IMR-90 (cell line): ENCODE measurements around the gene ZNF341.

Experiments
- CTCF ChIP-seq: conservative IDR thresholded peaks from 2 replicates; pipeline ENCODE4 v1.5.1; 2012; ENCODE audit warnings: mild to moderate bottlenecking, low read depth, low read length, improper control_type of control experiment
- USF2 ChIP-seq: fragments of 150-350 bp; IDR thresholded peaks from 2 replicates; pipeline ENCODE4 v1.6.1; 2017; ENCODE audit warnings: mild to moderate bottlenecking, antibody characterized with exemption, low read length, low read depth

- TF ChIP-seq CTCF (no peak), USF2 (no peak)
Observed at GRCh38 chr20:33771938-33772337, 40.1 kb downstream of the ZNF341 start.
